Mucosa of gallbladder (tissue), 1 donor: ENCODE measurements around the gene RLBP1. TPM values are rescaled to one million over a fixed set of nuclear protein-coding genes. Genes with fewer than 3 reads are reported as not detected.

Experiments
- DNase-seq: peaks from one replicate; pipeline ENCODE4 v3.0.0-alpha.2; 2020; ENCODE audit warnings: low spot score
- total RNA-seq: library from RNA; stranded (reverse); gene quantifications from one replicate; pipeline ENCODE4 v1.2.1, GENCODE V29; 2021
- donor health status: DM: no; HTN: no; CAD: no.

The RLBP1 gene
- total RNA-seq, 1 donor from 2014 or later: not detected

- DNase-seq: no peak
These were observed 42.9 kb downstream of the RLBP1 start for GRCh38 chr15:89178307-89178977.

- DNase-seq: peak; percentile 63
These were observed 43.6 kb downstream of the RLBP1 start for GRCh38 chr15:89177633-89178306.

- no peak for DNase-seq
These were observed 44.3 kb downstream of the RLBP1 start for GRCh38 chr15:89177116-89177515.

- no peak for DNase-seq
These were observed 45.7 kb downstream of the RLBP1 start for GRCh38 chr15:89175617-89176191.

- DNase-seq: no peak
These were observed 46.9 kb downstream of the RLBP1 start for GRCh38 chr15:89174476-89174875.

- no peak for DNase-seq
These were observed 48.5 kb downstream of the RLBP1 start for GRCh38 chr15:89172921-89173320.

GRCh38 chr15:89171136-89172072, 50.0 kb downstream of the RLBP1 start:
- peak; percentile 58 for DNase-seq

- DNase-seq: no peak
These were observed 51.0 kb downstream of the RLBP1 start for GRCh38 chr15:89170364-89170763.

GRCh38 chr15:89168316-89168833, 53.0 kb downstream of the RLBP1 start:
- DNase-seq: no peak

GRCh38 chr15:89167267-89168176, 53.9 kb downstream of the RLBP1 start:
- peak; percentile 22 for DNase-seq

GRCh38 chr15:89165677-89166076, 55.7 kb downstream of the RLBP1 start:
- no peak for DNase-seq

- no peak for DNase-seq
These were observed 56.6 kb downstream of the RLBP1 start for GRCh38 chr15:89164712-89165211.

GRCh38 chr15:89163271-89164055, 57.9 kb downstream of the RLBP1 start:
- DNase-seq: no peak

GRCh38 chr15:89161666-89162065, 59.7 kb downstream of the RLBP1 start:
- DNase-seq: no peak

Other genes starting within 250 kb of the RLBP1 start
- gene ABHD2, start 133.1 kb downstream of the RLBP1 start, total RNA-seq: 430 TPM
- 6.2 TPM for gene FANCI, start 22.4 kb upstream of the RLBP1 start, total RNA-seq
- gene POLG, start 113.2 kb upstream of the RLBP1 start, total RNA-seq: 56.2 TPM